22Rv1 (cell line): ENCODE measurements around the gene CYP27B1.
A peak's percentile ranks its signal among the peaks of the same experiment; 100 is the strongest.

ENCODE experiments used
- H3K27ac ChIP-seq: fragments of 450-650 bp; 2 replicates; pipeline ENCODE4 v1.5.1; 2017
- CTCF ChIP-seq: fragments of 450-650 bp; IDR thresholded peaks from 2 replicates; pipeline ENCODE4 v1.5.1; 2017; ENCODE audit warnings: mild to moderate bottlenecking
- ZFX ChIP-seq: fragments of 450-650 bp; IDR thresholded peaks from 2 replicates; pipeline ENCODE4 v1.6.1; 2017; ENCODE audit warnings: antibody characterized with exemption, borderline replicate concordance

CYP27B1 gene

GRCh38 chr12:57811028-57811755 is 44.3 kb upstream of the CYP27B1 start:
- no peak for TF ChIP-seq CTCF
- no peak for TF ChIP-seq ZFX
- H3K27ac ChIP-seq, result no peak overlapping the region

- no peak for TF ChIP-seq ZFX
- no peak for TF ChIP-seq CTCF
- H3K27ac ChIP-seq, result no peak overlapping the region
Measured at GRCh38 chr12:57810450-57810849, 43.6 kb upstream of the CYP27B1 start.

- no peak overlapping the region for H3K27ac ChIP-seq
- no peak for TF ChIP-seq CTCF
- no peak for TF ChIP-seq ZFX
Measured at GRCh38 chr12:57809425-57809824, 42.5 kb upstream of the CYP27B1 start.

GRCh38 chr12:57808351-57808750 is 41.5 kb upstream of the CYP27B1 start:
- TF ChIP-seq ZFX (no peak), CTCF (no peak)
- no peak overlapping the region for H3K27ac ChIP-seq

- H3K27ac ChIP-seq, result no peak overlapping the region
- no peak for TF ChIP-seq CTCF
Measured at GRCh38 chr12:57807285-57807684, 40.4 kb upstream of the CYP27B1 start.

- no peak overlapping the region for H3K27ac ChIP-seq
- TF ChIP-seq CTCF (no peak), ZFX (no peak)
Measured at GRCh38 chr12:57806677-57807076, 39.8 kb upstream of the CYP27B1 start.

- H3K27ac ChIP-seq, result no peak overlapping the region
- TF ChIP-seq ZFX, result no peak
- peak; percentile 89 for TF ChIP-seq CTCF
Measured at GRCh38 chr12:57803319-57803893, 36.5 kb upstream of the CYP27B1 start.
